ENCODE results near the gene SMPD1.

The SMPD1 gene

DNA sequence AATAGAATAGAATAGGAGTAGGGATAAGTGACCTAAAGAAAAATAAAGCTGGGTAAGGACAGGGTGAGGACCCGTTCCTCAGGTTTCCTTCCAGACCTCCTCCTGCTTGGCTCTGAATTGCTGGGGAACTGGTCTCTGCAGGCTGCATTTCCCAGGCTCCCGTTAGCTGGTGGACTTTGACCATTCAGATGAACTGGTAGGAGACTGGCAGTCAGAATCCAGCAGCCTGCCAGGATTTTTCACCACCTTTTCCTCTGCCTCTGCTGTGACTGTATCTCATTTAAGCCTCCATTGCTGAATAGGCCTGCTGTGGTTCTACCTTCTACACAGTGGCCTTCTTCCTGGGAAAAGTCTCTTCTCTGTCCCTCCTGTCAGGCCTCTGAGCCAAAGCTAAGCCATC lies 24.6 kb upstream of the SMPD1 start:
- H3K36me3 ChIP-seq (replicated peaks; ENCODE audit: insufficient read depth, low read length) = no peaks in the 10 kb centered on the region
- no peak overlapping the region for H3K4me2 ChIP-seq (ENCODE audit: low read depth, low read length)
- H3K9ac ChIP-seq (ENCODE audit: low read length) = no peak overlapping the region
- no peak overlapping the region for H2AFZ ChIP-seq (ENCODE audit: low read length)
- H3K4me3 ChIP-seq (ENCODE audit: low read length) = no peak overlapping the region
- H3K9me2 ChIP-seq (replicated peaks; ENCODE audit: insufficient read depth, low read length) = no peaks in the 10 kb centered on the region
- H3F3A ChIP-seq (ENCODE audit: insufficient read depth, low read length) = no peaks in the 10 kb centered on the region
- no peak overlapping the region for H3K27ac ChIP-seq (ENCODE audit: low read length)
- no peaks in the 10 kb centered on the region for H4K20me1 ChIP-seq (ENCODE audit: insufficient read depth, low read length)
- H3K79me2 ChIP-seq (ENCODE audit: low read length) = no peaks in the 10 kb centered on the region
- no peaks in the 10 kb centered on the region for H3K4me1 ChIP-seq (ENCODE audit: low read length)
- no peaks in the 10 kb centered on the region for H3K27me3 ChIP-seq (replicated peaks; ENCODE audit: insufficient read depth, low read length)
- no peak for DNase-seq
- no peaks in the 10 kb centered on the region for H3K9me3 ChIP-seq (replicated peaks; ENCODE audit: insufficient read depth, low read length)
- TF ChIP-seq EZH2phosphoT487 (IDR thresholded peaks at IDR 0.05; ENCODE audit: low read length) (no peak), EZH2 (optimal IDR thresholded peaks at IDR 0.05; ENCODE audit: low read depth, low read length) (no peak)
- TF ChIP-seq, protein P1, sequence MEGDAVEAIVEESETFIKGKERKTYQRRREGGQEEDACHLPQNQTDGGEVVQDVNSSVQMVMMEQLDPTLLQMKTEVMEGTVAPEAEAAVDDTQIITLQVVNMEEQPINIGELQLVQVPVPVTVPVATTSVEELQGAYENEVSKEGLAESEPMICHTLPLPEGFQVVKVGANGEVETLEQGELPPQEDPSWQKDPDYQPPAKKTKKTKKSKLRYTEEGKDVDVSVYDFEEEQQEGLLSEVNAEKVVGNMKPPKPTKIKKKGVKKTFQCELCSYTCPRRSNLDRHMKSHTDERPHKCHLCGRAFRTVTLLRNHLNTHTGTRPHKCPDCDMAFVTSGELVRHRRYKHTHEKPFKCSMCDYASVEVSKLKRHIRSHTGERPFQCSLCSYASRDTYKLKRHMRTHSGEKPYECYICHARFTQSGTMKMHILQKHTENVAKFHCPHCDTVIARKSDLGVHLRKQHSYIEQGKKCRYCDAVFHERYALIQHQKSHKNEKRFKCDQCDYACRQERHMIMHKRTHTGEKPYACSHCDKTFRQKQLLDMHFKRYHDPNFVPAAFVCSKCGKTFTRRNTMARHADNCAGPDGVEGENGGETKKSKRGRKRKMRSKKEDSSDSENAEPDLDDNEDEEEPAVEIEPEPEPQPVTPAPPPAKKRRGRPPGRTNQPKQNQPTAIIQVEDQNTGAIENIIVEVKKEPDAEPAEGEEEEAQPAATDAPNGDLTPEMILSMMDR (IDR thresholded peaks at IDR 0.05; ENCODE audit: low read length) = no peak

- H3K9ac ChIP-seq (ENCODE audit: low read length) = no peak overlapping the region
- no peaks in the 10 kb centered on the region for H3K27me3 ChIP-seq (replicated peaks; ENCODE audit: insufficient read depth, low read length)
- no peak overlapping the region for H3K4me3 ChIP-seq (ENCODE audit: low read length)
- H3K27ac ChIP-seq (ENCODE audit: low read length) = no peak overlapping the region
- H3K36me3 ChIP-seq (replicated peaks; ENCODE audit: insufficient read depth, low read length) = no peaks in the 10 kb centered on the region
- H3F3A ChIP-seq (ENCODE audit: insufficient read depth, low read length) = no peaks in the 10 kb centered on the region
- no peaks in the 10 kb centered on the region for H3K79me2 ChIP-seq (ENCODE audit: low read length)
- TF ChIP-seq, protein P1 (IDR thresholded peaks at IDR 0.05; ENCODE audit: low read length) = no peak
- TF ChIP-seq EZH2 (optimal IDR thresholded peaks at IDR 0.05; ENCODE audit: low read depth, low read length) (no peak), EZH2phosphoT487 (IDR thresholded peaks at IDR 0.05; ENCODE audit: low read length) (no peak)
- no peak overlapping the region for H3K4me2 ChIP-seq (ENCODE audit: low read depth, low read length)
- no peaks in the 10 kb centered on the region for H3K4me1 ChIP-seq (ENCODE audit: low read length)
- H4K20me1 ChIP-seq (ENCODE audit: insufficient read depth, low read length) = no peaks in the 10 kb centered on the region
- H3K9me3 ChIP-seq (replicated peaks; ENCODE audit: insufficient read depth, low read length) = no peaks in the 10 kb centered on the region
- DNase-seq = no peak
- H2AFZ ChIP-seq (ENCODE audit: low read length) = no peak overlapping the region
- H3K9me2 ChIP-seq (replicated peaks; ENCODE audit: insufficient read depth, low read length) = no peaks in the 10 kb centered on the region
Measured at GRCh38 chr11:6371825-6372224, 18.4 kb upstream of the SMPD1 start.

DNA sequence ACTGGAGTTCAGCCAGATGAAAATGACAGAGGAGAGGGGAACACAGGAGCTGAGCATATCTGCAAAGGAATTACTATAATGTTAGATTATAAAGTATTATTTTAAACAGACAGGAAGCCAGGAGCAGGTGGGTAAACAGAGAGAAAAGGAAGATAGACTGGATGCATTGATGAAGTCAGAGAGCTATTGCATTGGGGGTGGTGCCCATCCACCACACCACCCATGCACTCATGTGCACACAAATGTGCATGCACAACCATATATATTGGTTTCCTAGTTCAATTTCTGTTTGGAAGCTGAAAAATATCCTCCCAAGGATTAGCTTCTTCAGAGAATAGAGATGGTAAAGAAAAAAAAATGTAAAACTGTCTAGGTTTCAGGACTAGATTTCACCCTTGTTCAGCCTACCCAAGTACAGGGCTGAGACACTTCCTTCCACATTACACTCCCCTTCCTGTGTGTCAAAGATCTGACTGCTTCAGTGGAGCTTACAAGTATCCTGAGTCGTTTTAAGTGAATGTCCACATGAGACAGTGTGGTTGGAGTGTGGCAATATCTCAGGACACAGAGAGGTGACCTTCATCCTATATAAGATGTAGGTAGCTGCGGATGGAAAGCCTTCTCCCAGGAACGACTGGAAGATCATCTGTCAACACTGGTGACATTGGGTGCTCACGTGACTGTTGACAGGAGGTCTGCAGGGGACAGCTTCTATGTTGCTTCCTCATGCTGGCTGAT lies 12.2 kb upstream of the SMPD1 start:
- H3K36me3 ChIP-seq (replicated peaks; ENCODE audit: insufficient read depth, low read length) = no peaks in the 10 kb centered on the region
- no peak overlapping the region for H3K9ac ChIP-seq (ENCODE audit: low read length)

More for the DNA sequence above, 12.2 kb upstream of the SMPD1 start:
- no peaks in the 10 kb centered on the region for H3K9me2 ChIP-seq (replicated peaks; ENCODE audit: insufficient read depth, low read length)
- H3K4me1 ChIP-seq (ENCODE audit: low read length) = no peaks in the 10 kb centered on the region
- H3K4me2 ChIP-seq (ENCODE audit: low read depth, low read length) = no peak overlapping the region
- no peaks in the 10 kb centered on the region for H3K27me3 ChIP-seq (replicated peaks; ENCODE audit: insufficient read depth, low read length)
- H4K20me1 ChIP-seq (ENCODE audit: insufficient read depth, low read length) = no peaks in the 10 kb centered on the region
- H3K9me3 ChIP-seq (replicated peaks; ENCODE audit: insufficient read depth, low read length) = no peaks in the 10 kb centered on the region
- TF ChIP-seq EZH2 (optimal IDR thresholded peaks at IDR 0.05; ENCODE audit: low read depth, low read length) = no peak
- no peak for TF ChIP-seq EZH2phosphoT487 (IDR thresholded peaks at IDR 0.05; ENCODE audit: low read length)
- TF ChIP-seq, protein P1 (IDR thresholded peaks at IDR 0.05; ENCODE audit: low read length) = no peak
- H3K79me2 ChIP-seq (ENCODE audit: low read length) = no peaks in the 10 kb centered on the region
- H3K27ac ChIP-seq (ENCODE audit: low read length) = no peak overlapping the region
- H2AFZ ChIP-seq (ENCODE audit: low read length) = no peak overlapping the region
- H3F3A ChIP-seq (ENCODE audit: insufficient read depth, low read length) = no peaks in the 10 kb centered on the region
- H3K4me3 ChIP-seq (ENCODE audit: low read length) = no peak overlapping the region
- DNase-seq = no peak
